Measurements from ENCODE around the gene SYMPK.
A peak's percentile ranks its signal among the peaks of the same experiment; 100 is the strongest.
"Not testable (repeated sequence)": the region's sequence is repeated elsewhere in the genome, so short reads cannot be mapped to it uniquely, and the experiment has no call there.

Gene SYMPK

DNA sequence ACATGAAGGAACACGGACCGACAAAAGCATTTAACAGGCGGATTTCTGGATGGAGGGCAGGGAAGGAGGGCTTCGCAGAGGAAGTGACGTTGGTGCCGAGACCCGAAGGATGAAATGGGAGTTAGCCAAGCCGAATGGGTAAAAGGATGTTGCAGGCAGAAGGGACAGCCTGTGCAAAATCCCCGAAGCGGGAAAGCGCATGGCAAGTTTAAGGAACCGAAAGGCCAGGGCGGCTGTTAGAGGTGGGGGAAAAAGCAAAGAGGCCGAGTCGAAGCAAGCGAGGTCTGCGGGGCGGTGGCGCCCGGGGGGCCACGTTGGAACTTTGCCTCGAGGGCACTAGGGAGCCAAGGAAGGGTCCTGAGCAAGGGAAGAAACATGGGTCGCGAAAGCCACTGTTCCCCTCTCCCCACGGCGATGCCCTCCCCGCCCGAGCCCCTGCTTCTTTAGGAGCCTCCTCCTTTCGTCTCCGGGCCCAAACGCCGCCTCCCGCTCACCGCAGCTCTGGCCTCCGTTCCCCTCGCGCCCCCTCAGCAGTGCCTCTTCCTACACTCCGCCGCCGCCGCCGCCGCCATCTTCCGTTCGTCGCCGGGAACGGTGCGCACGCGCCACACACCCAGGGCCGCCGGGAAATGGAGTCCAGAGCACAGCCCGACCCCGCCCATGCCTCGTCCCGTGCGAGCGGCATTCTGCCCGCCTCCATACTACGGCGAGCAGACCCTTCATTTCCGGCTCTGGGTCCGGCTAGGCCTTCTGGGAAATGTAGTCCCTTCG lies at the start of gene SYMPK:
Gene SYMPK, minus strand, starts transcription at position 584 of the 771 bp plus-strand sequence. CDS start 8,652 bp downstream, outside the sequence.
- DNase-seq, result peak; percentile 98

DNA sequence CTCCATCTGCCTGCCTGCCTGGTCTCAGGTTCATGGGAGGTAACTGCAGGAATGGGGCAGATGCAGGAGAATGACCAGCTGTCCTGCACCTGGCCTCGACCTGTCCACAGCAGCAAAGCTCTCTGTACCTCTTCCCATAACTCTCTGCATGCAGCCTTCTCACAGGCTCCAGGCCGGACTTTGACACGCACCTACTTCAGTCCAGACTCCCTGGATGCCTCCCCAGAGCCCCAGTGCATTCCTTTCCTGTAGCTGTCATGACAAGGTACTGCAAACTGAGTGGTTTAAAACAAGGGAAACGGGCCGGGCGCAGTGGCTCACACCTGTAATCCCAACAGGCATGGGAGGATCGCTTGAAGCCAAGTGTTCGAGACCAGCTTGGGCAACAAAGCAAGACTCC lies 48.3 kb upstream of the SYMPK start:
- DNase-seq, result no peak

DNA sequence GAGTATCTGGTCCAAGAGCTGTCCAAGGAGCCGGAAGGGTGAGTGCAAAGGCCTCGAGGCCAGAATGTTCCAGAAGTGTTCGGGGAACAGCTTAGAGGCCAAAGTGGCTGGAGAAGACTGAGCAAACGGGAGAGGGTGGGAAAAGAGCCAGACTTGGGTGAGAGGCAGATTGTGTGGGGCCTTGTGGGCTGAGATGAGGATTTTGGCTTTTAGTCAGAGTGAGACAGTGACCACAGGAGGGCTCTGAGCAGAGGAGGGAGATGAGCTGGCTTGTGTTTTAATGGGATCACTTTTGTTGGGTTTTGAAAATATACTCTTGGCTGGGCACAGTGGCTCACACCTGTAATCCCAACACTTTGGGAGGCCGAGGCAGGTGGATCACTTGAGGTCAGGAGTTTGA lies 46.0 kb upstream of the SYMPK start:
- no peak for DNase-seq

DNA sequence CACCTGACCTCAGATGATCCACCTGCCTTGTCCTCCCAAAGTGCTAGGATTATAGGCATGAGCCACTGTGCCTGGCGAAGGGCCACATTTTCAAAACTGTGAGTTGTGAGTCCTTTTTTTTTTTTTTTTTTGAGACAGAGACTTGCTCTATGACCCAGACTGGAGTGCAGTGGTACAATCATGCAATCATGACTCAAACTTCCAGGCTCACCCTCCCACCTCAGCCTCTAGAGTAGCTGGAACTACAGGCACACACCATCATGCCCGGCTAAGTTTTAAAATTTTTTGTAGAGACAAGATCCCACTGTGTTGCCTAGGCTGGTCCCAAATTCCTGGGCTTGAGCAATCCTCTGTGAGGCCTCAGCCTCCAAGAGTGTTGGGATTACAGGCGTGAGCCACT lies 43.3 kb upstream of the SYMPK start:
- DNase-seq, result no peak

DNA sequence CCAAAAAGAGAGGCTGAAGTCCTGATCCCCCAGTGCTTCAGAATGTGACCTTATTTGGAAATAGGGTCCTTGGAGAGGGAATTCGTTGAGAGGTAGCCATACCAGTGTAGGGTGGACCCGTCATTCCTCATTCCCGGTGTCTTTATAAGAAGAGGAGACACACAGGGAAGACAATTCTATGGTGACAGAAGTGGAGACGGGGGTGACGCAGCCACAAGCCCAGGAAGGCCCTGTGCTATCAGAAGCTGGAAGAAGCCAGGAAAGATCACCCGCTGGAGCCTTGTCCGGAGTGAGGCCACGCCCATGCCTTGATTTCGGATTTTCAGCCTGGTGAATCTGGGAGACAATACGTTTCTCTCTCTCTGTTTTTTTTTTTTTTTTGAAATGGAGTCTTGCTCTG lies 42.1 kb upstream of the SYMPK start:
- DNase-seq, result no peak

DNA sequence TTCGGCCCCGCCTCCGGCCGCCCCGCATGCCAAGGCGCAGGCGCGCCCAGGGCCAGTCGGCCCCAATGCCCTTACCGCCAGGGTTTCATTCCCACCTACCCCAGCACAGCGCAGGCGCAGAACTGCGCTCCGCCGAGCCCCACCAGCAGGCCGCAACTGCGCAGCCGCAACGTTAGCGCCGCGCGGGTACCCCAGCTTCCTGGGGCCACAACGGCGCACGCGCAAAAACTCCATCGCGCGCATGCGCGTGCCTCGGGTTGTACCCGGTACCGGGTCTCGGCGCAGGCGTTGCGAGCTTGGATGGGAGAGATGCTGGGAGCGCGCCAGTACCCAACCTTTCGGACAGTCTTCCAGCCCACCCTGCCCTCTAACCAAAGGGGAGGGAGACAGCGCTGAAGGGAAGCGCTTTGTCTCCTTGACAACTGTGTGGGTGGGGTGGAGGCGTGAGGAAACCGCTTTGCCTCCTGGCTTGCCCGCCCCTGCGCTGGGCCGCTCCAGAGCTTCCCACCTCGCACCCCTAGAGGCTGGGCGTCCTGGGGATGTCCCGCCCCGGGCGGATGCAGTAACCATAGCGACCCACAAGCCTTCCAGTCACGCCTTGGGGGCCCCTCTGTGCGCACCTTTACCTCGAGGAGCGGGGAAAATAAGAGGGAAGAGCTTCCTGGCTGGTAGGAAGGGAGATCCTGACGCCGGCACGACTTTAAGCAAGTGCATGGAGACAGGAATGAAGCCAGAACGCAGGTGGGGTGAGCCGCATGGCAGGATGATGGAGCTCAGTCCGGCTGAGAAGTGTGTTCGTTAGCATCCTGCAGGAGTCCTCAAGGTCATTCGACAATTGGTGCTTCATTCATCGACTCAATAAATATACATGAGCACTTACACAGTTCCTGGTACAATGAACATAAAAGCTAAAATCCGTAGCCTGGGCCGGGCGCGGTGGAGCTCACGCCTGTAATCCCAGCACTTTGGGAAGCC lies 40.0 kb upstream of the SYMPK start:
- peak; percentile 99 for DNase-seq

DNA sequence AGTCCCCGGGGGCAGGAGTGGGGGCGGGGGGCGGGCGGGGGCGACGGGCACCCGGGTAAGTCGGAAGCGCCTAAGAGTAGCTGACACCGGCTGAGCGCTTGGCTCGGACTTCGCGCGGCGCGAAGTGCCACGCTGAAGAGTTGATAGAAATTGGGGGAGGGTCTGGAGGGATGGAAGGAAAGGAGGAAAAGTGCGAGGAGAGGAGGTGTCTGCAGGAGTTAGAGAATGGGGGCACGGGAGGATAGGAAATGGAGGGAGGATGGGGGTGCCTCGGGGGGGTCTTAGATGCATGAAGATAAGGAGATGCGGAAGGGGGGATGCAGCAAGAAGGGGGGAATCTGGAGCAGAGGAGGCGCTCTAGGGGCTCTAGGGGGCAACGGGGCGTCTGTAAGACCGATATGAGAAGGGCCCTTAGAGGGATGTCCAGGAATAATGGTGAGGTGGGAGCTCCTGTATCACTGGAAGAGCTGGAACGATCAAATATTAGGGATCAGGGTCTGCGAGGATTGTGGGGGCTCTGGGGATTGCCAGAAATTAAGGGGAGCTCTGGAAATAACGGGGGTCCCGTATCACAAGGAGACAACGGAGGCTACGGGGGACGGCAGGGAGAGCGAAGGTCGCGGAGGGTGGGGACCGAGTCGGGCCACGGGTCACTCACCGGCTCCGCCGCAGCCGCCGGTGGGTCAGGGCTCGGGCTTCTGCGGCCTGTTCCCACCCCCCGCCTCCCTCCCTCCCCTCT lies 39.1 kb upstream of the SYMPK start, which contains the start of gene MYPOP:
Gene MYPOP, minus strand, starts transcription at position 702 of the 739 bp plus-strand sequence. CDS start 840 bp downstream, outside the sequence.
- no peak for DNase-seq

DNA sequence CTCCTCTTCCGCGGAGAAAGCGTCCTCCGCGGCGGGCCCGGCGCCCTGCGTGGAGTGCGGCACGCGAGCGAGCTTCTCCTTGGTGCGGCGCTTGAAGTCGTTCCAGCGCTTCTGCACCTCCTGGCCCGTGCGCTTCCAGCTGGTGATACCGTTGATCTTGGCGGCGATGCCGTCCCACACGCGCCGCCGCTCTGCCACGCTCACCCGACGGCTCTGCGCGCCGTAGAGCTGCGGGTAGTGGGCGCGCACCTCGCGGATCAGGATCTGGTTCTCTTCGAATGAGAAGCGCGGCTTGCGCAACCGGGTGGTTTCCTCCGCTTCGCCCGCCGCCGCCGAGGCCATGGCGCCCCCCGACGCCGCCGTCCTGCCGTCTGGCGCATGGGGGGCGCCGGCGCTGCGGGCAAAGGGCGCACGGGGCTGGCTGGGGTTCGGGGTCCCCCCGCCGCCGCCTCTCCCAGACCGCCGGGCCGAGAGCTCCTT lies 38.5 kb upstream of the SYMPK start:
- DNase-seq, result no peak

DNA sequence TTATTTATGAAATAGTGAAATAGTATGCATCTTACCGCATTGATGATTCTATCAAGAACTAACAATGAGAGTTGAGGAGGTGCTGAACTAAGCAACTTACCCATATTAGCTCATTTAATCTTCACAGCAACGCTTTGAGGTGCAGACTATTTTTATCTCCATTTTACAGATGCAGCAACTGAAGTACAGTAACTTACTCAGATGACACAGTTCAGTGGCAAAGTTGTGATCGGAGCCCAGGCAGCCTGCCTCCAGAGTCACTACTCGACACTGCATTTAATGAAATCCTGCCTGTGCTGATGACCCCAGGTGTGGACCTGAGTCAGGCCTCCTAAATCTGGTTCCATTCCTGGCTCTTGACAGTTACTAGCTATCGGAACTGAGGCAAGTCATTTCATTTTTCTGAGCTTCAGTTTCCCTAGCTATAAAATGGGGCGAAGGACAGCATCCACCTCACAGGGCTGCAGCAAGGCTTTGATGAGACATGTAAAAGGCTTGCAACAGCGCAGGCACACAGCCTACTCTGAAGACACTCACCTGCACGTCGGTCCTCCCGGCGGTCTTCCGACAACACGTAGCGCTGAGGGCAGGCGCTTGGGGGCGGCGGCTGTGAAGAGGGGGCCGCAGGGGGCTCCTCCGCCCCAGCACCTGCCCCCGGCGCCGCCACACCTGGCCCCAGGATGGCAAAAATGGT lies 37.9 kb upstream of the SYMPK start:
- no peak for DNase-seq

DNA sequence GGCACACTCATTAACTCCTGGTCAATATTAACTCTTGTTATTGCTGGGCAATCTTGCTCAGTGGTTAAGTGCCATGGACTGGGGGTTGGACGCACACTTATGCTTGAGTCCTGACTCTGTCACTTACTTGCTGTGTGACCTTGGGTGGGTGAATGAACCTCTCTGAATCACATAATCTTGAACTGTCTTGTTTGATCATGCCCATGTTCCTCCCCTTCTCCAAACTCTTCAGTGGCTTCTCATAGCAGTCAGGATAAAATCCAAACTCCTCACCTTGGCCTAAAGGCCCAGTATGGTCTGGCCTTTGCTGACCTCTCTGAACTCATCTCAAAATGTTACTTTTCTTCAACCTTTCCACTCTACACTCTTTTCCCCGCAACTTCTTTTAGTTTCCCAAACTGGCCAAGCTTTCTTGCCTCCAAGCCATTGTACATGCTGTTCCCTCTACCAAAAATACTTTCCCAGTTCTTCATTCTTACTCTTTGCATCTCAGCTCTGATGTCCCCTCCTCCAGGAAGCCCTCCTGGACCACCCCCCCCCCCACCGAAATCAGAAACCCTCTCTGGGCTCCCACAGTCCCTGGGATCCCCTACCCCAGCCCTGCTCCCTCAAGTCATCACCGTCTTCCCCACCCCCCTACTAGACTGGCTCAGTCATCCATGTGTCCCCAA lies 37.1 kb upstream of the SYMPK start:
- no peak for DNase-seq

DNA sequence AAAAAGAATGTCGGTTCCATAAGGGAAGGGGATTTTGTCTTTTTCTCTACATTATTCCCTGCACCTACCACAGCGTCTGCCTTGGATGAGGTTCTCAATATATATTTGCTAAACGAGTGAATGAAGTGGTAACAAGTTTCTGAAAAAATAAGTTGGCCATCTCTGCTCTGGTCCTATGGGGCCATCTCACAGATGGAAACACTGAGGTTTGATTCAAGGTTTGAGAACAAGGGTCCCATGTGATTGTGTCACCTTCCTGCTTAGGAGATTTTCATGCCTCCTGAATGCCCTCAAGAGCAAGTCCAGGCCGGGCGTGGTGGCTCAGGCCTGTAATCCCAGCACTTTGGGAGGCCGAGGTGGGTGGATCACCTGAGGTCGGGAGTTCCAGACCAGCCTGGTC lies 36.3 kb upstream of the SYMPK start:
- no peak for DNase-seq

DNA sequence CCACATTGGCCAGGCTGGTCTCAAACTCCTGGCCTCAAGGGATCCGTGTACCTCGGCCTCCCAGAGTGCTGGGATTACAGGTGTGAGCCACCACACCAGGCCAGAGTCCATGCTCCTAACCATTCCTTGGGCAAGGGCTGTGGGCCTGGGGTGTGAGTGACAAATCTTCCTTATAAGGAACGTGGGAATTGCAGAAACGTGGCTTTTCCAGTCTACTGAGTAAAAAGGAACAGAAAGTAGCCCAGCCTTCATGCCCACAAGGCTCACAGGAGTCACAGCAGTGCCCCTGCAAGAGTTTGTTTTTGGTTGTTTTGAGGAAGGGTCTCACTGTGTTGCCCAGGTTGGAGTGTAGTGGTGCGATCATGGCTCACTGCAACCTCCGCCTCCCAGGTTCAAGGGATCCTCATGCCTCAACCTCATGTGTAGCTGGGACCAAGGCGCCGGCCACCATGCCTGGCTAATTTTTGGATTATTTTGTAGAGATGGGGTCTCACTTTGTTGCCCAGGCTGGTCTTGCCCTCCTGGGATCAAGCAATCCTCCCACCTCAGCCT lies 34.4 kb upstream of the SYMPK start:
- no peak for DNase-seq

DNA sequence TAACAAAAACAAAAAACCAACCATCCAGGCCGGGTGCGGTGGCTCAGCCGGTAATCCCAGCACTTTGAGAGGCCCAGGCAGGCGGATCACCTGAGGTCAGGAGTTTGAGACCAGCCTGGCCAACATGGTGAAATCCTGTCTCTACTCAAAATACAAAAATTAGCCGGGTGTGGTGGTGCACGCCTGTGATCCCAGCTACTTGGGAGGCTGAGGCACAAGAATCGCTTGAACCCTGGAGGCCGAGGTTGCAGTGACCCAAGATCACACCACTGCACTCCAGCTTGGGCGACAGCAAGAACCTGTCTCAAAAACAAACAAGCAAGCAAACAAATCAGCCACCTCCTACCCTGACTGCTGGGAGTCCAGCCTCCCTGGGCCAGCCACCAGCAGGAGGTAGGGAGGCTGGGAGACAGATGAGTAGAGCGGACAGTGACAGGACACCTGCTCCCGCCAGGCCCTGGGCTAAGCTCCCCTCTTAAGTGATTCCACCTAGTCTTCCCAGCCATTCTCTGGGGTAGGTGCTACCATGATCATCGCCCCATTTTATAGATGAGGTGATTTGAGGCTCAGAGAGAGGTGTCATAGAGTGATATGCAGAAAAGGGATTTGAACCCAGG lies 33.1 kb upstream of the SYMPK start:
- DNase-seq, result not testable (repeated sequence)

DNA sequence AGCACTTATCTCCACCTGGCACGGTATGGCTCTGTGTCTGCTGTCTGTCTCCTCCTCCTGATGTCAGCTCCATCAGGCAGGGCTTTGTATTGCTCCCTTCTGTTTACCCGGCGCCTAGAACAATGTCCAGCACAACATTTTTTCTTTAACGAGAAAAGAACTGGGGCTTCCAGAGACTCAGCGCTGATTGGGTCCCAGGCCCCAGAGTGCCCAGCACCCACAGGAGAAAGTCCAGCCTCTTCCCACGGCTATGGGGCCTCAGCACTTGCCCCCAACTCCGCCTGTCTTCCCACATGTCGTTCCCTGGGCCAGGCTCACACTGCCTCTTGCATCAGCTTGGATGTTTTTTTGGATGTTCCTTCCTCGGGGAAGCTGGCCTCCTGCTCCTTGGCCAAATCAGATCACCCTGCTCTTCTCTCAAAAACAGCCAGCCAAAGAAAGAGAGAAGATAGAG lies 32.6 kb upstream of the SYMPK start:
- no peak for DNase-seq

DNA sequence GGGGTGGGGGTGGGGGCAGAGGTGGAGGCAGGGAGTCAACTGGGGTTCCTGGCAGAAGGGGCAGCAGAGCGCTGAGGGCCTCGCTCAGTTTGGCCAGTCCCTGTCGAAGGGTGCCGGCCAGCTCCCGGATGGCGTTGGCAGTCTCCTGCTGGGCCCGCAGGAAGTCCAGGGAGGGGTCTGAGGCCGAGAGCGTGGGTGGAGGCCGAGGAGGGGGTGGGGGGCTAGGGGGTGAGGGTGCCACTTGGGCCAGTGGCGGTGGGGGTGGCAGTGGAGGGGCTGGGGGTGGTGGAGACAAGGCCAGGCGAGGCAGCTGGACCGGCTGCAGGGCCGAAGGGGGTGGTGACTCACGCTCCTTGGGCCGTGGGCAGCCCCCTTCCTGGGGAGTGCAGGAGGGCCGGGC lies 27.9 kb upstream of the SYMPK start:
- DNase-seq, result no peak

DNA sequence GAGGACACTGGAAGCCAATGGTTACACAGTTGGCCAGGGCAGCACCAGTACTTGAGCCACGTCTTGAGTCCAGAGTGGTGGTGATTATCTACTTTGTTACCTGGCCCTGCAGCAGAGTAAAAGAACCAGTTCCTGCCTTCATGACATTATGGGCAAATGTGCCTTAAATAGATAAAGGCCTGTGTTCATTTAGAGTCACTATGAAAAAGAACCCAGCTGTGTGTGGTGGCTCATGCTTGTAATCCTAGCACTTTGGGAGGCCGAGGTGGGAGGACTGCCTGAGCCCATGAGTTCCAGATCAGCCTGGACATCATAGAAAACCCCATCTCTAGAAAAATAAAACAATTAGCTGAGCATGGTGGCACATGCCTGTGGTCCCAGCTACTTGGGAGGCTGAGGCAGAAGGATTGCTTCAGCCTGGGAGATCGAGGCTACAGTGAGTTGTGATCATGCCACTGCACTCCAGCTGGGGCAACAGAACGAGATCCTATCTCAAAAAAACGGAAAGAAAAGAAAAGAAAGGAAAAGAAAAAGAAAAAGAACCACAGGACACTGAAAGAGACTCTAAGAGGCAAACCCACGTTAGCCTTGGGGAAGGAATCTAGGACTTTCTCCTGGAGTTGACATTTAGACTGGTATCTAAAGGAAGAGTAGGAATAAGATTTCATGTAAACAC lies 26.4 kb upstream of the SYMPK start:
- DNase-seq, result no peak

DNA sequence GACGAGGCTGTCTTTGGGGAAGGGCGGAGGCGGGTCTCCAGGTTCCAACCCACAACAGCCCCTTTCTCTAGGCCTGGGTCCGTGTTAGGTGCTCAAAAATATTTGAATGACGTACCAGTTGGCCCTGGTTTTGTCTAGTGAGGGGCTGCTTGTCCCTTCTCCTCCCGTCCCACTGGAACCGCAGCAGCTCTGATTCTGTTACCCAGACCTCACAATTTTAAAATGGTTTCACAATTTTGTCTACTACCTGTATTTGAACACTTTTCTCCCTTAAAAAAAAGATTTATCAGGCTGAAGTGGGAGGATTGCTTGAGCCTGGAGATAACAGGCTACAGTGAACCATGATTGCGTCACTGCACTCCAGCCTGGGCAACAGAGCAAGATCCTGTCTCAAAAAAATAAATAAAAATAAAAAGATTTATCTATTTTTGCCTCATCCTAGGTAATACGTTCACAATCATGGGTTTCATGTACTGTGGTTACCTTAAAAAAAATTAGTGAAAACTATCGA lies 24.3 kb upstream of the SYMPK start:
- DNase-seq, result no peak

DNA sequence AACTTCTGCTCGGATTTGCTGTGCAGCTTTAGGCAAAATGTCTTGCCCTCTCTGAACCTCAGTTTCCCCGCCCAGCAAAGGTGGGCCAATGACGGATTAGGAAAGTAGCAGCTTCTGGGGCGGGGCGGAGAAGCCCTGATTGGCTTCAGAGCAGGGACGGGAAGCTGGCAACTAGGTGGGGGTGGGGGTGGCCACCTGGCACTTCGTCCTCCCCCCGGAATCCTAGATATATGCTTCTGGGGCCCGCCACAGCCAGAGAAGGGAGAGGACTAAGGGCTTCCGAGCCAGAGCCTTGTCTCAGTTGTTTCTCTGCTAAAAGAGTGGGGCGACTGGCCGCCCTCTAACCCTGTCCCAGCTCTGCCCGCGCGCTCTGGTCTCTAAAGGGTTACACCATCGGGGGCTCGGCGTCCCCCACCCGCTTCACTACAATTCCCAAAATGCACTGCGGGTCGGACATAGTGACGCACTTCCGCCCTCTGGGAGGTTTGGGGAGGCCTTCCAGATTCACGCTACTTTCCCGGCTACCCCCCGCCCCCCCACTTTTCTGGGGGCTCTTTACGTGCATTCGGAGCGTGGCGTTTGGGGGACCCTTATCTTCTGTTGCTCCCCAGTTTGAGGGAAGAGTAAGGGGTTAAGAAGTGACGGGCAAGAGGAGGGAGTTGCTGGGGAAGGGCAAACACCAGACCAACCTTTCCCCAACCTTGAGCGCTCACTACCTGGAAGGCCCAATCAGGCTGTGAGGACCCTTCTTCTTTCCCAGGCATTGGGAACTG lies 23.7 kb upstream of the SYMPK start:
- peak; percentile 87 for DNase-seq

All from activated CD4-positive, alpha-beta T cell treated with anti-CD3 and anti-CD28 coated beads, Interleukin-2, amount 50 U/mL, for 1 hour (primary cell).